Middle frontal gyrus (tissue), 1 donor: ENCODE measurements around the gene TMEM250.

Experiments used
- DNase-seq: peaks from one replicate; pipeline ENCODE4 v3.0.0-alpha.2; 2015; ENCODE audit warnings: low spot score; ENCODE audit errors: extremely low spot score

The TMEM250 gene

GRCh38 chr9:136084063-136084944 is 34.4 kb downstream of the TMEM250 start:
- DNase-seq: no peak

- no peak for DNase-seq
Measured at GRCh38 chr9:136083558-136084062, 35.1 kb downstream of the TMEM250 start.

GRCh38 chr9:136082496-136083361 is 35.9 kb downstream of the TMEM250 start:
- no peak for DNase-seq

- no peak for DNase-seq
Measured at GRCh38 chr9:136081826-136082495, 36.7 kb downstream of the TMEM250 start.

- no peak for DNase-seq
Measured at GRCh38 chr9:136081113-136081825, 37.4 kb downstream of the TMEM250 start.

- no peak for DNase-seq
Measured at GRCh38 chr9:136080716-136081112, 38.0 kb downstream of the TMEM250 start.

- no peak for DNase-seq
Measured at GRCh38 chr9:136079916-136080246, 38.8 kb downstream of the TMEM250 start.

- DNase-seq: no peak
Measured at GRCh38 chr9:136079211-136079915, 39.3 kb downstream of the TMEM250 start.

GRCh38 chr9:136078498-136079011 is 40.1 kb downstream of the TMEM250 start:
- no peak for DNase-seq

- DNase-seq: no peak
Measured at GRCh38 chr9:136078024-136078423, 40.7 kb downstream of the TMEM250 start.

GRCh38 chr9:136077491-136077890 is 41.2 kb downstream of the TMEM250 start:
- DNase-seq: no peak

- DNase-seq: no peak
Measured at GRCh38 chr9:136075881-136076678, 42.6 kb downstream of the TMEM250 start.

- no peak for DNase-seq
Measured at GRCh38 chr9:136075134-136075841, 43.4 kb downstream of the TMEM250 start.

- DNase-seq: no peak
Measured at GRCh38 chr9:136074706-136075105, 44.0 kb downstream of the TMEM250 start.
